ENCODE data around the gene MAP4K4. TPM values are rescaled to one million over a fixed set of nuclear protein-coding genes. Genes with fewer than 3 reads are reported as not detected.
"Not testable (repeated sequence)": the region's sequence is repeated elsewhere in the genome, so short reads cannot be mapped to it uniquely, and the experiment has no call there.

The MAP4K4 gene
- total RNA-seq, 2 donors from 2014 or later: 26.8 to 30.7 TPM

DNA sequence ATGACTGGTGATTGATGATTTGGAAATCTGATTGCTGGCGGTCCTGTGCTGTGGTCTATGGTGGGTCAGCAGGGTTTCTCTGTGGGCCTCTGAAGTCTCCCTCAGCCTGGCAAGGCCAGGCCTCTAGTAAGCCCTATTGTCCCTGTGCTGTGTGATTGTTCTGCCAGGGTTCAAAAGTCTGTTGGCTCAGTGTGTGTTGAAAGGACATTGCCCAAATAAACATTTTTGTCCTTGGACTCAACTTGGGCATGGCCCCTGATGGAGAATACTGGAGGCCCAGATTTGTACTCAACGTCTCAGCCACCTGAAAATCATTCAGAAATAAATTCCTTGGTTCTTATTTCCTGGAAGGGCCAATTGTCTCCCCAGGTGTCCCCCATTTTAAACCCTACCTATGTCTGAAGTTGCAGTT, 74.4 kb downstream of the MAP4K4 start:
- Histone ChIP-seq H3K4me1 (no peaks in the 10 kb centered on the region), H3K4me3 (no peak overlapping the region), H3K27ac (no peak overlapping the region), H3K9me3 (no peaks in the 10 kb centered on the region), H3K27me3 (no peaks in the 10 kb centered on the region), H3K9ac (ENCODE audit: low read depth in 2 of 2, low read length in 2 of 2) (no peak overlapping the region), H3K36me3 (no peaks in the 10 kb centered on the region)
- TF ChIP-seq, protein P1, sequence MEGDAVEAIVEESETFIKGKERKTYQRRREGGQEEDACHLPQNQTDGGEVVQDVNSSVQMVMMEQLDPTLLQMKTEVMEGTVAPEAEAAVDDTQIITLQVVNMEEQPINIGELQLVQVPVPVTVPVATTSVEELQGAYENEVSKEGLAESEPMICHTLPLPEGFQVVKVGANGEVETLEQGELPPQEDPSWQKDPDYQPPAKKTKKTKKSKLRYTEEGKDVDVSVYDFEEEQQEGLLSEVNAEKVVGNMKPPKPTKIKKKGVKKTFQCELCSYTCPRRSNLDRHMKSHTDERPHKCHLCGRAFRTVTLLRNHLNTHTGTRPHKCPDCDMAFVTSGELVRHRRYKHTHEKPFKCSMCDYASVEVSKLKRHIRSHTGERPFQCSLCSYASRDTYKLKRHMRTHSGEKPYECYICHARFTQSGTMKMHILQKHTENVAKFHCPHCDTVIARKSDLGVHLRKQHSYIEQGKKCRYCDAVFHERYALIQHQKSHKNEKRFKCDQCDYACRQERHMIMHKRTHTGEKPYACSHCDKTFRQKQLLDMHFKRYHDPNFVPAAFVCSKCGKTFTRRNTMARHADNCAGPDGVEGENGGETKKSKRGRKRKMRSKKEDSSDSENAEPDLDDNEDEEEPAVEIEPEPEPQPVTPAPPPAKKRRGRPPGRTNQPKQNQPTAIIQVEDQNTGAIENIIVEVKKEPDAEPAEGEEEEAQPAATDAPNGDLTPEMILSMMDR (IDR thresholded peaks at IDR 0.05): no peak
- no peak for DNase-seq
- intact Hi-C loops (cut with DNase I): no loop called here

DNA sequence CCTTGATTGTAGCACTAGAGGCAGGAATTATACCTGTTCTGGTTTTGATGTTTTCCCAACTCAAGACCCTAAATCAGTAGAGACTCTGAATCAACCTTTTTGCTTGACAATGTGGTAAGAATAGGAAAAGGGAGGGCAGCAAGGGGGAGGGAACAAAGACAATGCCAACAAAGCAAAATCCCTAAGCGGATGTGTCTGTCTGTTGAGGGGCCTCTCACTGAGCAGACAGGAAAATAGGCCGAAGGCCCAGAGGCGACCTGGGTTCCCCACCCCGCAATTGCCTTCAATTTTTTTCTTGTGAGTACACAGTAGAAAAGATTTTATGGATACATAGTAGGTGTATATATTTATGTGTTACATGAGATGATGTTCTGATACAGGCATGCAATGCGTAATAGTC, 75.6 kb downstream of the MAP4K4 start:
- H3K36me3 ChIP-seq: no peaks in the 10 kb centered on the region
- intact Hi-C loops (cut with DNase I): no loop called here
- DNase-seq: no peak
- no peak overlapping the region for H3K27ac ChIP-seq
- no peak overlapping the region for H3K9ac ChIP-seq (ENCODE audit: low read depth in 2 of 2, low read length in 2 of 2)
- no peaks in the 10 kb centered on the region for H3K27me3 ChIP-seq
- no peaks in the 10 kb centered on the region for H3K4me1 ChIP-seq
- TF ChIP-seq, protein P1 (IDR thresholded peaks at IDR 0.05): no peak
- H3K9me3 ChIP-seq: no peaks in the 10 kb centered on the region
- no peak overlapping the region for H3K4me3 ChIP-seq

DNA sequence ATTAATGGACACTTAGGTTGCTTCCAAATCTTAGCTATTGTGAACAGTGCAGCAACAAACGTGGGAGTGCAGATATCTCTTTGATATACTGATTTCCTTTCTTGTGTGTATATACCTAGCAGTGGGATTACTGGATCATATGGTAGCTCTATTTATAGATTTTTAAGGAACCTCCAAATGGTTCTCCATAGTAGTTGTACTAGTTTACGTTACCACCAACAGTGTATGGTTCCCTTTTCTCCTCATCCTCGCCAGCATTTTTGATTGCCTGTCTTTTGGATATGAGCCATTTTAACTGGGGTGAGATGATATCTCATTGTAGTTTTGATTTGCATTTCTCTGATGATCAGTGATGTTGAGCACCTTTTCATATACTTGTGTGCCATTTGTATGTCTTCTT, 76.5 kb downstream of the MAP4K4 start:
- H3K9ac ChIP-seq (ENCODE audit: low read depth in 2 of 2, low read length in 2 of 2); H3K9me3 ChIP-seq; intact Hi-C loops (cut with DNase I); H3K4me3 ChIP-seq; DNase-seq; H3K36me3 ChIP-seq; H3K27ac ChIP-seq; H3K27me3 ChIP-seq; H3K4me1 ChIP-seq: not testable (repeated sequence)

DNA sequence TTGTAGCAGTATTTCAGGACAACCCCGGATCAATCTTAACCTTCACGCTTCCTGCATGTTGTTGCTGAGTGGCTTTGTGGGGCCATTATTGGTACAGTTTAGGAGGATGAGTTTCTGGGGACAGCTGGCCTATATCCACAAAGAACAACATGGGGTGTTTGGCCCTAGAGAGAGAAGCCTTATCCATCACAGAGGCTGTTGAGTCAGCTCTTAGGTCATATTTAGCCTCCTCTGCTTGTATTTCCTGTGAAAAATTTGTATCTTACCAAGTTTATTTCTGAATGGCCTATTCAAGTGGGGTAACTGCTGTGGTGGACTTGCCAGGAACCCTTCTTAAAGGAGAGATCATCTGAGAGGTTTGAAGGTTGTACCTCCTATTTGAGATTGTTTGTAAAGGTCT, 77.6 kb downstream of the MAP4K4 start:
- Histone ChIP-seq H3K27me3 (no peaks in the 10 kb centered on the region), H3K27ac (no peak overlapping the region), H3K4me1 (no peaks in the 10 kb centered on the region), H3K9me3 (no peaks in the 10 kb centered on the region), H3K4me3 (no peak overlapping the region), H3K9ac (ENCODE audit: low read depth in 2 of 2, low read length in 2 of 2) (no peak overlapping the region), H3K36me3 (no peaks in the 10 kb centered on the region)
- TF ChIP-seq, protein P1 (IDR thresholded peaks at IDR 0.05): no peak
- no peak for DNase-seq
- intact Hi-C loops (cut with DNase I): no loop called here

DNA sequence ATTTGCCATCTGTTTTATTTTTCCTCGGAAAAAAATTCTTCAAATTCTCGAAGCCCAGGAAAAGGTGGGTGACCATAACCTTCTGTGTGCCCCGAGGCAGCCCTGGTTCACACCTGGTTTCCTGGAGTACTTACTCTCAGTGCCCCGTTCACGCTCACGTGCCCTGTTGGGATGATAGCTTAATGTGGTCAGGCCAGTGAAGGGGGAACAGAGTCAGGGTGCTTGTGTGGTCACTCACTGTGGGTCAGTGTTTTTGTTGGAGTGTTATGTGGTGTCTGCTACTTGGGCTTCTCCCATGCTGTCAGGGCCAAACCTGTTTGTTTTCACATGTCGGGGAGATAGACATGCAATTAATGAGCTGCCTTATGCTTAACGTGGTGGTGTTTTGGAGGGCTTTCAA, 78.1 kb downstream of the MAP4K4 start:
- Histone ChIP-seq H3K27me3 (no peaks in the 10 kb centered on the region), H3K36me3 (no peaks in the 10 kb centered on the region), H3K9ac (ENCODE audit: low read depth in 2 of 2, low read length in 2 of 2) (no peak overlapping the region), H3K27ac (no peak overlapping the region), H3K4me1 (no peaks in the 10 kb centered on the region), H3K9me3 (no peaks in the 10 kb centered on the region), H3K4me3 (no peak overlapping the region)
- DNase-seq: no peak
- intact Hi-C loops (cut with DNase I): no loop called here
- TF ChIP-seq, protein P1 (IDR thresholded peaks at IDR 0.05): no peak

DNA sequence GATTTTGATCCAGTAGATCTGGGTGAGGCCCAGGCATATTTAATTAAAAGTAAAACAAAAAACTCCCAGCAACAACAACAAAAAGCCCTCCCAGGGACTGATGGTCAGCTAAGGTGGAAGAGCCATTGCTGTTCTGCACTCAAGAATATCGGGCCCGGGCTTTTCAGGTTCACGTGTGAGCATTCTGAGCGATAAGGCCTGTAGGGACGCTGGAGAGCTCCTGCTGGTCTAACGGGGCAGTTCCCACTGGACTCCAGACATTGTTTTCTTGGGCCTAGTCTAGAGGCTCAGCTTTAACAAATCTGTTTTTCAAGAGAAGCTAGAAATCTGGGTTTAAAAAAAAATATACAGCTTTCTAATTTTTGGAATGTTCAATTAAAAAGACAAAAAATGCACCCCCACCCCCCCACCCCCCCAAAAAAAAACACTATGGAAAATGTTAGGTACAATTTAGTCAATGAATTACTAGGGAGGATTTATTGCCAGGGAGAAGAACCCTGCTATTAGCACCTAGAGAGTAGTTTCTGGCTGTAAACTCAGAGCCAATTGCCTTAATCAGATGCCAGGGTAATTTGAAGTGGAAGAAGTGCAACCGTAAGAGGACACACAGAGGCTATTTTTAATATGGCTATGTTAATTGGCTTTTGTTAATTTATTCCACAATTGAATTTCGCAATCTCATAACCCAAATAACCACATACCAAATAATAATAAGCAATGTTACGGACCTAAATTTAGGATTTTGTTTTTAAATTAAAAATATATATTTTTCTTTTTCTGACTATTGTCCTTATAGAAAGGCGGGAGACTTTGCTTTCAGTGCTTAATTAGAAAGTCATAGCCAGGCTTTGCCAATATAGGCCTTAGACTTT, 78.9 kb downstream of the MAP4K4 start:
- Histone ChIP-seq H3K4me1 (no peaks in the 10 kb centered on the region), H3K36me3 (no peaks in the 10 kb centered on the region), H3K9me3 (no peaks in the 10 kb centered on the region), H3K4me3 (no peak overlapping the region), H3K9ac (ENCODE audit: low read depth in 2 of 2, low read length in 2 of 2) (no peak overlapping the region), H3K27me3 (no peaks in the 10 kb centered on the region), H3K27ac (no peak overlapping the region)
- TF ChIP-seq, protein P1 (IDR thresholded peaks at IDR 0.05): no peak
- intact Hi-C loops (cut with DNase I): no loop called here
- DNase-seq: no peak
